IMR-90 (cell line): ENCODE data around the gene TLDC2.

Experiments
- CTCF ChIP-seq: conservative IDR thresholded peaks from 2 replicates; pipeline ENCODE4 v1.5.1; 2012; ENCODE audit warnings: mild to moderate bottlenecking, low read depth, low read length, improper control_type of control experiment
- FOS ChIP-seq: fragments of 150-350 bp; IDR thresholded peaks from 2 replicates; pipeline ENCODE4 v1.6.1; 2016; ENCODE audit warnings: low read depth, low read length
- POLR2A ChIP-seq: IDR thresholded peaks from 2 replicates; pipeline ENCODE4 v1.6.1; 2012; ENCODE audit warnings: mild to moderate bottlenecking, low read depth, low read length

GRCh38 chr20:36927704-36928103, 51.8 kb downstream of the TLDC2 start:
- TF ChIP-seq FOS (no peak), CTCF (no peak), POLR2A (no peak)
